Nephron (organoid): ENCODE measurements around the gene FAAH2.

ENCODE experiments used
- H3K27ac Mint-ChIP-seq, 3 experiments: 2 replicates each; pipeline ENCODE4 v1.8.0; 2020; ENCODE audit warnings: mixed read lengths in 3 of 3, mild to moderate bottlenecking in 2 of 3, moderate library complexity in 1 of 3
- H3K27me3 Mint-ChIP-seq: 2 replicates; pipeline ENCODE4 v1.8.0; 2021; ENCODE audit warnings: low read depth, mild to moderate bottlenecking, moderate library complexity, mixed read lengths
- H3K36me3 Mint-ChIP-seq: 2 replicates; pipeline ENCODE4 v1.8.0; 2020; ENCODE audit warnings: low read depth, mixed read lengths
- H3K4me1 Mint-ChIP-seq: 2 replicates; pipeline ENCODE4 v1.8.0; 2020; ENCODE audit warnings: mixed read lengths
- H3K4me3 Mint-ChIP-seq, 3 experiments: 2 replicates each; pipeline ENCODE4 v1.8.0; 2020; ENCODE audit warnings: mild to moderate bottlenecking in 3 of 3, mixed read lengths in 3 of 3, moderate library complexity in 2 of 3
- H3K9me3 Mint-ChIP-seq: 2 replicates; pipeline ENCODE4 v1.8.0; 2020; ENCODE audit warnings: mixed read lengths
- TF ChIP-seq, protein P1 (sequence below), 3 experiments: fragments of 200-600 bp; sonication (generic); IDR thresholded peaks; one replicate each; pipeline ENCODE4 v1.5.0; 2021; ENCODE audit warnings: antibody characterized with exemption in 3 of 3; ENCODE audit not compliant: unreplicated experiment in 3 of 3

The FAAH2 gene

DNA sequence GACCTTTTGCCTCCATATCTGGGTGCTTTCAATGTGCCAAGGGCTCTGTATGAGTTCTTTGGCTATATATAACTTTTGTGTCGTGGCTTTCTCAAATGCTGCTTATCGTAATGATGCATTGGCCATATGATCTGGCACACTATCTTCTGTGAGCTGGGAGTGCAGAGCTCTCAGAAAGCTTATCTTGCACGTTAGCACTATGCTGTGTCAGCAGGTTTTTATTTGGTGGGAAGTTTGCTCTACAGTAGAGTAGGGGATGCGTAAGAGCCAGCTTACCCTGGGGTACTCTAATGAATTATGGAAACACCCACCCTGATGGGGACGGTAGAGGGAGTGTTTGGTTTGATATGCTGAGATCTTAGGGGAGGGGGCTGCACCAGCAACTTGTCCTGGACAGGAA is 119.6 kb downstream of the FAAH2 start:
- TF ChIP-seq, protein P1, sequence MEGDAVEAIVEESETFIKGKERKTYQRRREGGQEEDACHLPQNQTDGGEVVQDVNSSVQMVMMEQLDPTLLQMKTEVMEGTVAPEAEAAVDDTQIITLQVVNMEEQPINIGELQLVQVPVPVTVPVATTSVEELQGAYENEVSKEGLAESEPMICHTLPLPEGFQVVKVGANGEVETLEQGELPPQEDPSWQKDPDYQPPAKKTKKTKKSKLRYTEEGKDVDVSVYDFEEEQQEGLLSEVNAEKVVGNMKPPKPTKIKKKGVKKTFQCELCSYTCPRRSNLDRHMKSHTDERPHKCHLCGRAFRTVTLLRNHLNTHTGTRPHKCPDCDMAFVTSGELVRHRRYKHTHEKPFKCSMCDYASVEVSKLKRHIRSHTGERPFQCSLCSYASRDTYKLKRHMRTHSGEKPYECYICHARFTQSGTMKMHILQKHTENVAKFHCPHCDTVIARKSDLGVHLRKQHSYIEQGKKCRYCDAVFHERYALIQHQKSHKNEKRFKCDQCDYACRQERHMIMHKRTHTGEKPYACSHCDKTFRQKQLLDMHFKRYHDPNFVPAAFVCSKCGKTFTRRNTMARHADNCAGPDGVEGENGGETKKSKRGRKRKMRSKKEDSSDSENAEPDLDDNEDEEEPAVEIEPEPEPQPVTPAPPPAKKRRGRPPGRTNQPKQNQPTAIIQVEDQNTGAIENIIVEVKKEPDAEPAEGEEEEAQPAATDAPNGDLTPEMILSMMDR (IDR thresholded peaks at IDR 0.05; ENCODE audit: unreplicated experiment in 3 of 3), result no peak
- Mint-ChIP-seq H3K4me1 (no peaks in the 10 kb centered on the region), H3K27ac (no peak overlapping the region), H3K9me3 (peaks cover 24% of the 10 kb centered on the region), H3K27me3 (no peaks in the 10 kb centered on the region), H3K4me3 (no peak overlapping the region), H3K36me3 (no peaks in the 10 kb centered on the region)

- Mint-ChIP-seq H3K4me3 (no peak overlapping the region), H3K36me3 (no peaks in the 10 kb centered on the region), H3K4me1 (no peaks in the 10 kb centered on the region), H3K27me3 (no peaks in the 10 kb centered on the region), H3K9me3 (peaks cover 24% of the 10 kb centered on the region), H3K27ac (no peak overlapping the region)
- TF ChIP-seq, protein P1 (IDR thresholded peaks at IDR 0.05; ENCODE audit: unreplicated experiment in 3 of 3), result no peak
These were observed 131.3 kb downstream of the FAAH2 start for GRCh38 chrX:57417827-57418226.

DNA sequence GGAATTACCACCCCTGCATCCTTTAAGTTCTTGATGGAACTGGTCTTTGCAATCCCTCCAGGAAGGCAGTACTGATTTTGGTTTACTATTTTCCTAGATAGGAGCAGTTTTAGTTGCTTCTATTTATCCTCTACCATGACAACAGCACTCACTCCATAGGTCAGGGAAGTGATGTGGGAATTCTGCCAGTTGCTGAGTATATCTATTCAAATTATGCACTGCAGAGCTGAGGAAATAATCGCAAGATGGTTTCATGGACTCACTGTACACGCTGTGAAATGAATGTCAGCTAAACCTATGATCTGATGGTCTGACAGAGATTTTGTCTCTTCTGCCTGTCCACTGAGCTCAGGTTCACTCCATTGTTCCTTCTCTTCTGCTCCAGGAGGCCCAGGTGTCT is 135.8 kb downstream of the FAAH2 start:
- no peak overlapping the region for H3K27ac Mint-ChIP-seq
- H3K27me3 Mint-ChIP-seq, result no peaks in the 10 kb centered on the region
- H3K9me3 Mint-ChIP-seq, result peaks cover 11% of the 10 kb centered on the region
- no peak overlapping the region for H3K4me3 Mint-ChIP-seq
- TF ChIP-seq, protein P1 (IDR thresholded peaks at IDR 0.05; ENCODE audit: unreplicated experiment in 3 of 3), result no peak
- no peaks in the 10 kb centered on the region for H3K4me1 Mint-ChIP-seq
- H3K36me3 Mint-ChIP-seq, result no peaks in the 10 kb centered on the region

- TF ChIP-seq, protein P1 (IDR thresholded peaks at IDR 0.05; ENCODE audit: unreplicated experiment in 3 of 3), result no peak
- Mint-ChIP-seq H3K36me3 (no peaks in the 10 kb centered on the region), H3K27ac (no peak overlapping the region), H3K4me3 (no peak overlapping the region), H3K9me3 (peaks cover 11% of the 10 kb centered on the region), H3K4me1 (no peaks in the 10 kb centered on the region), H3K27me3 (no peaks in the 10 kb centered on the region)
These were observed 136.3 kb downstream of the FAAH2 start for GRCh38 chrX:57422790-57423189.

DNA sequence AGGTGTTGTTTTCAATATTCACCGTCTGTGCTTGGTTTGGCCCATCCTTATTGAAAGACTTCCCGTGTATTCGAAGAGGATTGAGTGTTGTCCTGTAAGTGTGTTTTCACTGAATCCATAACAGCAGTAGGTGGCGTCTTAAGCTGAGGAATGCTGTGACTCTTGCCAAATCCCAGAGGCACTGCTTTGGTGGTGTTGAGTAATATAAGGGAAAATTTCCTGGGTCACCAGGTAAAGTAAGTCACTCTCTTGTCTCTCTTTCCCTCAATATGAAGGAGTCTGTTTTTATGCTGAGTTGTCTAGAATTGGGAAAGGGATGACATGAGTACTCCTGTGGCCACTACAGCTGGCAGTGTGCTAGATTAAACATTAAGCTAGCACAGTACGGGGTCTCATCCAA is 158.6 kb downstream of the FAAH2 start:
- H3K27ac Mint-ChIP-seq, result no peak overlapping the region
- H3K4me1 Mint-ChIP-seq, result no peaks in the 10 kb centered on the region
- TF ChIP-seq, protein P1 (IDR thresholded peaks at IDR 0.05; ENCODE audit: unreplicated experiment in 3 of 3), result no peak
- peaks cover 31% of the 10 kb centered on the region for H3K9me3 Mint-ChIP-seq
- no peak overlapping the region for H3K4me3 Mint-ChIP-seq
- no peaks in the 10 kb centered on the region for H3K27me3 Mint-ChIP-seq
- H3K36me3 Mint-ChIP-seq, result no peaks in the 10 kb centered on the region

DNA sequence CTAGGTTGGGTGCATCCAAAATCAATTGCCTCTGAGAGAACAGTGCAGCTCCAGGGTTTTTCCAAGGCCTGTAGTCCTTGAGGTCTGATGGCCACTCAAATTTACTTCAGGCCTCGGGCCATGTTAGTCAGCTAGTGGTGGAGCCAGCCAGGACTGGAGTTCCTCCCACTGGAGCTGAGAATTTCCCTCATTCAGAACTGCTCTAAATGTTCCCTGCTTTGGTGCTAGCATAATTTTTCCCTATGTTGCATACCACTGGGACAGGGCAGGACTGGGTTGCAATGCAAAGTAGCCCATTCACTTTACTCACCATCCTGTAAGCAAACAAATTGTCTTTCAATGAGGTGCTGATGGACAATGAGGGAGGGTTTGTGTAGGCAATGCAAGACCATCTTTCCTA is 159.3 kb downstream of the FAAH2 start:
- TF ChIP-seq, protein P1 (IDR thresholded peaks at IDR 0.05; ENCODE audit: unreplicated experiment in 3 of 3), result no peak
- Mint-ChIP-seq H3K4me3 (no peak overlapping the region), H3K27me3 (no peaks in the 10 kb centered on the region), H3K4me1 (no peaks in the 10 kb centered on the region), H3K36me3 (no peaks in the 10 kb centered on the region), H3K9me3 (peaks cover 23% of the 10 kb centered on the region), H3K27ac (no peak overlapping the region)
